GM06990 (cell line): ENCODE measurements around the gene DERL2.

ENCODE experiments used
- DNase-seq: peaks from one replicate; pipeline ENCODE4 v3.0.0-alpha.2; 2011; ENCODE audit not compliant: insufficient read length; ENCODE audit errors: extremely low read depth
- H3K27me3 ChIP-seq: replicated peaks from 2 replicates; pipeline ENCODE4 v1.6.0; 2011; ENCODE audit warnings: low read length; ENCODE audit not compliant: control insufficient read depth, insufficient read depth
- H3K36me3 ChIP-seq: 2 replicates; pipeline ENCODE4 v1.5.1; 2011; ENCODE audit warnings: low read length; ENCODE audit not compliant: control insufficient read depth, insufficient read depth
- H3K4me3 ChIP-seq: replicated peaks from 2 replicates; pipeline ENCODE4 v1.5.1; 2011; ENCODE audit warnings: low read depth, mild to moderate bottlenecking, control low read depth, low read length
- TF ChIP-seq, protein P1 (sequence below): IDR thresholded peaks from 2 replicates; pipeline ENCODE4 v1.5.1; 2011; ENCODE audit warnings: low read length, control low read depth, mild to moderate bottlenecking, inconsistent platforms; ENCODE audit not compliant: insufficient read depth, poor library complexity, severe bottlenecking

The DERL2 gene

GRCh38 chr17:5516060-5516792 lies 30.2 kb upstream of the DERL2 start:
- TF ChIP-seq, protein P1, sequence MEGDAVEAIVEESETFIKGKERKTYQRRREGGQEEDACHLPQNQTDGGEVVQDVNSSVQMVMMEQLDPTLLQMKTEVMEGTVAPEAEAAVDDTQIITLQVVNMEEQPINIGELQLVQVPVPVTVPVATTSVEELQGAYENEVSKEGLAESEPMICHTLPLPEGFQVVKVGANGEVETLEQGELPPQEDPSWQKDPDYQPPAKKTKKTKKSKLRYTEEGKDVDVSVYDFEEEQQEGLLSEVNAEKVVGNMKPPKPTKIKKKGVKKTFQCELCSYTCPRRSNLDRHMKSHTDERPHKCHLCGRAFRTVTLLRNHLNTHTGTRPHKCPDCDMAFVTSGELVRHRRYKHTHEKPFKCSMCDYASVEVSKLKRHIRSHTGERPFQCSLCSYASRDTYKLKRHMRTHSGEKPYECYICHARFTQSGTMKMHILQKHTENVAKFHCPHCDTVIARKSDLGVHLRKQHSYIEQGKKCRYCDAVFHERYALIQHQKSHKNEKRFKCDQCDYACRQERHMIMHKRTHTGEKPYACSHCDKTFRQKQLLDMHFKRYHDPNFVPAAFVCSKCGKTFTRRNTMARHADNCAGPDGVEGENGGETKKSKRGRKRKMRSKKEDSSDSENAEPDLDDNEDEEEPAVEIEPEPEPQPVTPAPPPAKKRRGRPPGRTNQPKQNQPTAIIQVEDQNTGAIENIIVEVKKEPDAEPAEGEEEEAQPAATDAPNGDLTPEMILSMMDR: no peak
- peaks cover 4% of the 10 kb centered on the region for H3K36me3 ChIP-seq
- no peak for DNase-seq

DNA sequence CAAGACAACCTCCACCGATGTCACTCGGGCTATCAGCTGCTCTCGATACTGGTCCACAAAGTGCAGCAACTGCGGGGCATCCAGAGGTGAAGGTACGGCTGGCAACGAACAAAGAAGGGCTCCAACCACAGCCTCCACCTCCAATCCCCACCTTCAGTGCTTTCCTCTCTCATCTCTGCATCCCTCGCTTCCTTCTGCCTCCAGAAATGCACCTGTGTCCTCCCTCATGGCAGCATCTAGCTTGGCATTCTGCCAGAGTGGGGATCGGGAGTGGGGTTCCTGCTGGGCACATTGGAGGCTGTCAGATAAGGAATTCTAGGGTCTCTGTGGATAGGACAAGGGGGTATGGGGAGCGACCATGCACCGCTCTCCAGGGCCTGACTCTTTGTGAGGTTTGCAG lies 29.0 kb upstream of the DERL2 start:
- Histone ChIP-seq H3K36me3 (peaks cover 4% of the 10 kb centered on the region), H3K4me3 (no peak overlapping the region), H3K27me3 (no peaks in the 10 kb centered on the region)
- no peak for DNase-seq
- TF ChIP-seq, protein P1: no peak

More at GRCh38 chr17:5516060-5516792, 30.2 kb upstream of the DERL2 start:
- Histone ChIP-seq H3K27me3 (no peaks in the 10 kb centered on the region), H3K4me3 (no peak overlapping the region)

DNA sequence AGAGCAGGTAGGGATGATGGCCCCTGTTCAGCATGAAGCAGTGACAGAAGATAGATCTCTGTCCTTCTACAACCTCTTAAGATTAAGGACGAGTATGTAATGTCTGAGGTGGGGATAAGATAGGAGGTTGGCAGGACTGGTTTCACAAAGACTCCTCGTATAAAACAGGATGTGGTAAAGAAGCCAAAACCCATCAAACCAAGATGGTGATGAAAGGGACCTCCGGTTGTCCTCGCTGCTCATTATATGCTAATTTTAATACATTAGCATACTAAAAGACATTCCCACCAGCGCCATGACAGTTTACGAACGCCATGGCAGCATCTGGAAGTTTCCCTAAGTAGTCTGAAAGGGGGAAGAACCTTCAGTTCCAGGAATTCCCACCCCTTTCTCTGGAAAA lies 27.6 kb upstream of the DERL2 start:
- Histone ChIP-seq H3K27me3 (no peaks in the 10 kb centered on the region), H3K36me3 (peaks cover 4% of the 10 kb centered on the region), H3K4me3 (no peak overlapping the region)
- no peak for DNase-seq
- TF ChIP-seq, protein P1: no peak

DNA sequence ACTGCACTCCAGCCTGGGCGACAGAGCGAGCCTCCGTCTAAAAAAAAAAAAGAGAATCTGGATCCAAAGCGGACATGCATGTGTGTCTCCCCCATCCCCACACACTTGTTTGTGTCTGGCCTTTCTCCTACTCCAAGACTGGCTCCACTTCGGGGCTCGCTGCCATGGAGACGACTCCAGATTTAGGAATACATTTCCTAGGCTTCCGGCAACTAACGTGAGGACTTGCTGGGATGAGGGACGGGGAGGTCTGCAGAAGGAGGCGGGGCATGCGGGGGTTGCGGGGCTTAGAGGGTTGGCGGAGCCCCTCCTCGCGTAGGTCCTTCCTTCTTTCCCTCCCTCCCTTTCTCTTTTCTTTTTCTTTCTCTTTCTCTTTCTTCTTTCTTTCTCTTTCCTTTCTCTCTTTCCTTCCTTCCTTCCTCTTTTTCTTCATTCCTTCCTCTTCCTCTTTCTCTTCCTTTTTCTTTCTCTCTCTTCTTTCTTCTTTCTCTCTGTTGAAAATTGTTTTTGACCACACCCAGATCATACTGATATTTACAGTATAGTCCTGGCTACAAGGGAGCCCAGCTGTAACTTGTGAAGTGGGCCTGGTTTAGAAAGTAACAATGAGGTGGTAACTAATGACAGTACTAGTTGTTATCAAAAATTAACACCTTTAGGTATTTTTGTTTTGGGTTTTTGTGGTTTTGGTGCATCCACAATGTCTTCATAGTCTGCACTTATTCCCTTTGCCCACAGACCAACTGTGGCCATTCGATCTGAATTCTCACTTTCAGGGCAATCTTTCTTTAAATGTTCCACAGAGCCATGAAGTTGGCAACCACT lies 25.6 kb upstream of the DERL2 start:
- Histone ChIP-seq H3K36me3 (peaks cover 3% of the 10 kb centered on the region; the same call in 1 of the 2 replicates), H3K27me3 (no peaks in the 10 kb centered on the region), H3K4me3 (no peak overlapping the region)
- TF ChIP-seq, protein P1: no peak
- DNase-seq: no peak

GRCh38 chr17:5510771-5511170 lies 24.8 kb upstream of the DERL2 start:
- no peak for DNase-seq
- peaks cover 3% of the 10 kb centered on the region; the same call in 1 of the 2 replicates for H3K36me3 ChIP-seq
- H3K4me3 ChIP-seq: no peak overlapping the region
- H3K27me3 ChIP-seq: no peaks in the 10 kb centered on the region
- TF ChIP-seq, protein P1: no peak
